ENCODE results near the gene AK2.

DNA sequence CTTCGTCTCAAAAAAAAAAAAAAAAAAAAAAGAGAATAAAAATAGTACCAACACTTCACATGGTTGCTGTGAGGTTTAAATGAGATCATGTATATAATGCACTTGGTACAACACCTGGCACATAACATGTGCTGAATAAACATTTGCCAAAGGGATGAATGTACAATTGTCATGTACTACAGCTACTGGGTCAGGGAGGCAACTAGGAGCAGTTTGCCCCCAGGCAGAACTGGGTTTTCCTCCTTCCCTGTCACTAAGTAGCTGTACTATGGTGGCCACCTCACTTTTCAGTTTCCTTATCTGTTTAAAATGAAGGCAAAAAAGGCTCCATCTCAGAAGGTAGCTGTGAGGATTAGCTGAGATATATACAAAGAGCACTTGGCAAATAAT is 11.5 kb downstream of the AK2 start:
- TF ChIP-seq CTCF (IDR thresholded peaks at IDR 0.05) (no peak), POLR2A (IDR thresholded peaks at IDR 0.05) (no peak)
